ENCODE data around the gene CLNK. TPM values are rescaled to one million over a fixed set of nuclear protein-coding genes. Genes with fewer than 3 reads are reported as not detected.

Gene CLNK
- total RNA-seq, 4 donors from 2014 or later = under 0.01 to 0.48 TPM; not detected in 2

DNA sequence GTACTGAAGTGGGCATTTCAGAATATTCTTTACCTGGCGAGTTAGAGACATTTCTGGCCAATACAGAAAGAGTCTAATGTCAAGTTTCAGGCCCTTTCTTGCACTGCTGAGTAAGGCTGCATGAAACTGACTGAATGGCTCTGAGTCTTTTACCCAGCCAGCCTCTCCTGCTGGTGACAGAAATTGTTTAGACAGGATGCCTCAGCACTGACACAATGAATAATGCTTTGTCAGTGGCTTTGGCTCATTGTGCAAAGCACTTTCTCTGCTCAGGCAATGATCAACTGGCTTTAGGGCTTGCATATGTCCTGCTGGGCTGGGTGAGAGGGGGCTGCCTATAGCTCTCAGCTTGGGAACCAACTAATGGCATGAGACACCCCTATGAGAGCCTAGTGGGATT is 45.5 kb downstream of the CLNK start:
- Histone ChIP-seq H3K4me1 (no peaks in the 10 kb centered on the region), H3K27me3 (no peaks in the 10 kb centered on the region), H3K9me3 (no peaks in the 10 kb centered on the region), H3K36me3 (no peaks in the 10 kb centered on the region), H3K4me3 (no peak overlapping the region), H3K27ac (no peak overlapping the region)
- intact Hi-C loops (cut with DNase I; ENCODE audit: low total_unique reads) (no loop called here), in situ Hi-C loops (cut with MboI; ENCODE audit: low pct_ligation_motif_present in 1 of 4, low pct_unique_long_range_greater_than_20kb in 1 of 4, low sequenced_read_pairs in 3 of 4) (no loop called here)
- TF ChIP-seq, protein P1, sequence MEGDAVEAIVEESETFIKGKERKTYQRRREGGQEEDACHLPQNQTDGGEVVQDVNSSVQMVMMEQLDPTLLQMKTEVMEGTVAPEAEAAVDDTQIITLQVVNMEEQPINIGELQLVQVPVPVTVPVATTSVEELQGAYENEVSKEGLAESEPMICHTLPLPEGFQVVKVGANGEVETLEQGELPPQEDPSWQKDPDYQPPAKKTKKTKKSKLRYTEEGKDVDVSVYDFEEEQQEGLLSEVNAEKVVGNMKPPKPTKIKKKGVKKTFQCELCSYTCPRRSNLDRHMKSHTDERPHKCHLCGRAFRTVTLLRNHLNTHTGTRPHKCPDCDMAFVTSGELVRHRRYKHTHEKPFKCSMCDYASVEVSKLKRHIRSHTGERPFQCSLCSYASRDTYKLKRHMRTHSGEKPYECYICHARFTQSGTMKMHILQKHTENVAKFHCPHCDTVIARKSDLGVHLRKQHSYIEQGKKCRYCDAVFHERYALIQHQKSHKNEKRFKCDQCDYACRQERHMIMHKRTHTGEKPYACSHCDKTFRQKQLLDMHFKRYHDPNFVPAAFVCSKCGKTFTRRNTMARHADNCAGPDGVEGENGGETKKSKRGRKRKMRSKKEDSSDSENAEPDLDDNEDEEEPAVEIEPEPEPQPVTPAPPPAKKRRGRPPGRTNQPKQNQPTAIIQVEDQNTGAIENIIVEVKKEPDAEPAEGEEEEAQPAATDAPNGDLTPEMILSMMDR (IDR thresholded peaks at IDR 0.05) = no peak
- no peak for TF ChIP-seq EP300 (IDR thresholded peaks at IDR 0.05; ENCODE audit: low read depth)
- no peak for TF ChIP-seq POLR2A (IDR thresholded peaks at IDR 0.05)
- TF ChIP-seq POLR2AphosphoS5 (IDR thresholded peaks at IDR 0.05) = no peak
- DNase-seq = no peak
- WGBS, 2 donors (ENCODE audit: low coverage in 1 of 2) = 50 to 72% methylated on average over 1 of the region's 1 CpG

DNA sequence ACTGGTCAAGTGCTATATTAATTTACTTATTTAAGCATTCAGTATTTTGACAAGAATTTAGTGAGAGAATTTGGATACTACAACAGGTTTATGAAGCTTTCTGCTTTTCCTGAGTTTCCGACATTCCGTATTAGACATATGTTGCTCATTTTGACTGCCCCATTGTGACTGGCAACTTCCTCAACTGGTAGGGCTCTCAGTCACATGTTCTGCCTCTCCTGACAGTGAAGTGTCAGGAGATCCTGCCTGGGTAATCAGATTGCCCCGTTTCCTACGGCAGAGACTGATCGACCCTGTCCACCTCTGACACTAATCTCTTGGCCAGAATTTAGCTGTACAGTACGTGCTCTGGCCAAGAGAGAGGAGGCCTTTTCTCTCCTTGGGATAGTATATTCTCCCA is 49.5 kb downstream of the CLNK start:
- Histone ChIP-seq H3K27me3 (no peaks in the 10 kb centered on the region), H3K9me3 (no peaks in the 10 kb centered on the region), H3K27ac (no peak overlapping the region), H3K36me3 (no peaks in the 10 kb centered on the region), H3K4me1 (no peaks in the 10 kb centered on the region), H3K4me3 (no peak overlapping the region)
- intact Hi-C loops (cut with DNase I; ENCODE audit: low total_unique reads) = no loop called here
- in situ Hi-C loops (cut with MboI; ENCODE audit: low pct_ligation_motif_present in 1 of 4, low pct_unique_long_range_greater_than_20kb in 1 of 4, low sequenced_read_pairs in 3 of 4) = no loop called here
- DNase-seq = no peak
- 65 to 67% methylated on average over 2 to 6 of the region's 6 CpGs for WGBS, 2 donors (ENCODE audit: low coverage in 1 of 2)
- no peak for TF ChIP-seq POLR2A (IDR thresholded peaks at IDR 0.05)

DNA sequence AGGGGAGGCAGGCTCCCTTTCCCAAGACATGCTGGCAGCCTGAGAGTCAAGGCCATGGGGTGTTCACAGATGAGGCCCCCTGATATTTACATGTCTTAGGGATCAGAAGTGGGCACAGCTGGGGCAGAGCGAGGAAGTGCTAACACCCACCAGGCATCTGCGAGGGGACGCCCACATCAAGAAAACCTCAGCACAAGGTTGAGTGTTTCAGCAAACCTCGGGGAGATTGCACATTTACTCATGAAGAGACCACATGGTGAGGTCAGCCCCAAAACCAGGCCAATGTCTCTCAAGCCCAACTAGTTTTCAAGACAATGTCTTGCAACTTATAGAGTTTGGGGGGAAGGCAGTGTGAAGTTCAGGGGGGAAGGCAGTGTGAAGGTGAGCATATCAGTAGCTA is 55.2 kb downstream of the CLNK start:
- TF ChIP-seq EP300 (IDR thresholded peaks at IDR 0.05; ENCODE audit: low read depth) (no peak), POLR2AphosphoS5 (IDR thresholded peaks at IDR 0.05) (no peak), POLR2A (IDR thresholded peaks at IDR 0.05) (no peak)
- TF ChIP-seq, protein P1 (IDR thresholded peaks at IDR 0.05) = no peak
- H3K4me3 ChIP-seq = no peak overlapping the region
- H3K27me3 ChIP-seq = no peaks in the 10 kb centered on the region
- in situ Hi-C loops (cut with MboI; ENCODE audit: low pct_ligation_motif_present in 1 of 4, low pct_unique_long_range_greater_than_20kb in 1 of 4, low sequenced_read_pairs in 3 of 4) (no loop called here), intact Hi-C loops (cut with DNase I; ENCODE audit: low total_unique reads) (no loop called here)
- no peaks in the 10 kb centered on the region for H3K36me3 ChIP-seq
- H3K27ac ChIP-seq = no peak overlapping the region
- 82% methylated on average over 4 of the region's 4 CpGs; no CpG with 5 or more reads in 1 of the 2 donors for WGBS, 2 donors (ENCODE audit: low coverage in 1 of 2)
- H3K4me1 ChIP-seq = no peaks in the 10 kb centered on the region
- H3K9me3 ChIP-seq = no peaks in the 10 kb centered on the region
- DNase-seq = no peak

DNA sequence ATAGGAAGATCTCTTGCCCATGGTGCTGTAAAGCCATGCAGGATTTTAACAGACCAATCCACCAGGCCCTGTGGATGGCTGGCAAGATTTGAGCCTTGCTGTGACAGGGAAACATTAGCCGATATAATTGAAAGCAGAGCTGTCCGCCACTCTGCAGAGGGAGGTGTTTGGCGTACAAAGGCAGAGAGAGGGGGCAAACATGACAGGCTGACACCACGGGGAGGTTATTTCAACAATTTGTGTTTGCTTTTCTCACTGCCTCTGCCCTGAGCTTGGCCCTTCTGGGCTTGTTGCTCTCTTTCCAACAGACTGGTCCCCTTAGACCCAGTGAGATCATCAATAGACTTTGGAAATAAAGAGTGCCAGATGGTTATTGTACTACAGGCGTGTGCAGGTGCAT is 59.4 kb downstream of the CLNK start:
- no peaks in the 10 kb centered on the region for H3K9me3 ChIP-seq
- no peak overlapping the region for H3K27ac ChIP-seq
- no peaks in the 10 kb centered on the region for H3K4me1 ChIP-seq
- no peaks in the 10 kb centered on the region for H3K27me3 ChIP-seq
- DNase-seq = no peak
- TF ChIP-seq POLR2AphosphoS5 (IDR thresholded peaks at IDR 0.05) (no peak), EP300 (IDR thresholded peaks at IDR 0.05; ENCODE audit: low read depth) (no peak)
- H3K36me3 ChIP-seq = no peaks in the 10 kb centered on the region
- H3K4me3 ChIP-seq = no peak overlapping the region
- in situ Hi-C loops (cut with MboI; ENCODE audit: low pct_ligation_motif_present in 1 of 4, low pct_unique_long_range_greater_than_20kb in 1 of 4, low sequenced_read_pairs in 3 of 4) (no loop called here), intact Hi-C loops (cut with DNase I; ENCODE audit: low total_unique reads) (no loop called here)
- WGBS, 2 donors (ENCODE audit: low coverage in 1 of 2) = 22% methylated on average over 5 of the region's 5 CpGs; no CpG with 5 or more reads in 1 of the 2 donors

DNA sequence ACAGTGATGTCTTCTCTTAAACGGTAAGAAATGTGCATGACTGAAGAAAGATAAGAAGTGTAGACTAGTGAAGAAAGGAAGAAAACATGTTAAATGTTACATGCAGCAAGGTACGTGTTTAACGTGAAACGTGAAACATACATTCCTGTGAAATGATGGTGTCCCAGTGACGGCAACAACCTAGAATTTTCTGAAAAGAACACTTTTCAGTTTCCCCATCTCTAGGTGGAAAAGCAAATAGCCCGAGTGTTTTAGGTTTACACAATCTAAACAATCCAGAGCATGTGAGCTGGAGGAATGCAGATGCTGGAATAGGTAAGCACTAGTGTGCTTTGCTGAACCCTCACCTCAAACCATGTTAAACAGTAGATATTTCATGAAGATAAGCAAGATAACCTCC is 60.7 kb downstream of the CLNK start:
- Histone ChIP-seq H3K27ac (no peak overlapping the region), H3K4me3 (no peak overlapping the region), H3K36me3 (no peaks in the 10 kb centered on the region), H3K27me3 (no peaks in the 10 kb centered on the region), H3K9me3 (no peaks in the 10 kb centered on the region), H3K4me1 (no peaks in the 10 kb centered on the region)
- intact Hi-C loops (cut with DNase I; ENCODE audit: low total_unique reads) (no loop called here), in situ Hi-C loops (cut with MboI; ENCODE audit: low pct_ligation_motif_present in 1 of 4, low pct_unique_long_range_greater_than_20kb in 1 of 4, low sequenced_read_pairs in 3 of 4) (loop anchor here in 1 of 4 donors (25.0 kb wide), 1 partner anchor 788 kb away; no protein-coding TSS in a partner anchor)
- no peak for DNase-seq
- no peak for TF ChIP-seq POLR2AphosphoS5 (IDR thresholded peaks at IDR 0.05)
- TF ChIP-seq POLR2A (IDR thresholded peaks at IDR 0.05) = no peak
- TF ChIP-seq, protein P1 (IDR thresholded peaks at IDR 0.05) = no peak
- TF ChIP-seq EP300 (IDR thresholded peaks at IDR 0.05; ENCODE audit: low read depth) = no peak
- 78 to 86% methylated on average over 6 of the region's 6 CpGs for WGBS, 2 donors (ENCODE audit: low coverage in 1 of 2)

Measured in transverse colon (tissue), 4 donors.